PC-3 (cell line): ENCODE data around the gene CYP27C1. TPM values are rescaled to one million over a fixed set of nuclear protein-coding genes. Genes with fewer than 3 reads are reported as not detected.
A peak's percentile ranks its signal among the peaks of the same experiment; 100 is the strongest.

Experiments used
- ATAC-seq: fragments of 200-7000 bp; cut with Tn5 transposase; 2 replicates; pipeline ENCODE4 v1.9.1; 2020; ENCODE audit warnings: mild to moderate bottlenecking, moderate library complexity
- BruUV-seq: library from RNA; stranded (reverse); fragments of 400-500 nt; replicated peaks from 2 replicates; lab custom pipeline; 2021; lab: Mats Ljungman, UMichigan
- CTCF ChIA-PET: fragments of 300-600 bp; sonication (Branson Sonifier 250); formaldehyde crosslinking; loops from one replicate; lab custom pipeline; 2022; ENCODE audit warnings: antibody characterized with exemption; lab: Charles Lee
- POLR2A ChIA-PET: fragments of 300-600 bp; sonication (Branson Sonifier 250); formaldehyde crosslinking; loops from one replicate; lab custom pipeline; 2022; ENCODE audit warnings: antibody characterized with exemption; ENCODE audit not compliant: unreplicated experiment; lab: Charles Lee
- DNase-seq: peaks from one replicate; pipeline ENCODE4 v3.0.0-alpha.2; 2015
- H2AFZ ChIP-seq: fragments of 300-600 bp; sonication (generic); 2 replicates; pipeline ENCODE4 v1.6.0; 2016; ENCODE audit warnings: antibody characterized with exemption, low read length
- H3F3A ChIP-seq: fragments of 300-600 bp; sonication (generic); one replicate; pipeline ENCODE4 v1.6.0; 2017; ENCODE audit warnings: antibody characterized with exemption, low read length, control low read depth, mild to moderate bottlenecking; ENCODE audit not compliant: unreplicated experiment
- H3K27ac ChIP-seq: fragments of 300-600 bp; sonication (generic); 2 replicates; pipeline ENCODE4 v1.5.1; 2016; ENCODE audit warnings: mild to moderate bottlenecking, low read length
- H3K27me3 ChIP-seq: fragments of 300-600 bp; sonication (generic); 2 replicates; pipeline ENCODE4 v1.6.1; 2016; ENCODE audit warnings: low read length, mixed read lengths
- H3K36me3 ChIP-seq: fragments of 300-600 bp; sonication (generic); 2 replicates; pipeline ENCODE4 v1.6.1; 2016; ENCODE audit warnings: low read depth, mixed run types, low read length, mixed read lengths
- H3K4me1 ChIP-seq: fragments of 300-600 bp; sonication (generic); 2 replicates; pipeline ENCODE4 v1.5.1; 2016; ENCODE audit warnings: low read length; ENCODE audit not compliant: insufficient read depth
- H3K4me2 ChIP-seq: fragments of 300-600 bp; sonication (generic); 2 replicates; pipeline ENCODE4 v1.6.0; 2016; ENCODE audit warnings: low read length
- H3K4me3 ChIP-seq: fragments of 300-600 bp; sonication (generic); 2 replicates; pipeline ENCODE4 v1.5.1; 2016; ENCODE audit warnings: mild to moderate bottlenecking, low read length, mixed read lengths
- H3K79me2 ChIP-seq: fragments of 300-600 bp; sonication (generic); 2 replicates; pipeline ENCODE4 v1.6.1; 2017; ENCODE audit warnings: low read length, mixed read lengths
- H3K9ac ChIP-seq: fragments of 300-600 bp; sonication (generic); 2 replicates; pipeline ENCODE4 v1.6.0; 2016; ENCODE audit warnings: mild to moderate bottlenecking, low read length
- H3K9me2 ChIP-seq: fragments of 300-600 bp; sonication (generic); replicated peaks from 2 replicates; pipeline ENCODE4 v1.6.1; 2016; ENCODE audit warnings: mixed run types, low read length, mixed read lengths
- H3K9me3 ChIP-seq: fragments of 300-600 bp; sonication (generic); 2 replicates; pipeline ENCODE4 v1.6.1; 2016; ENCODE audit warnings: low read length, mixed read lengths
- H4K20me1 ChIP-seq: fragments of 300-600 bp; sonication (generic); 2 replicates; pipeline ENCODE4 v1.6.1; 2016; ENCODE audit warnings: low read length, mixed read lengths
- CTCF ChIP-seq: fragments of 300-600 bp; sonication (generic); conservative IDR thresholded peaks from 2 replicates; pipeline ENCODE4 v1.5.1; 2017; ENCODE audit warnings: antibody characterized with exemption, low read depth, mild to moderate bottlenecking, low read length
- EZH2 ChIP-seq: fragments of 300-600 bp; sonication (generic); IDR thresholded peaks from one replicate; pipeline ENCODE4 v1.6.1; 2017; ENCODE audit warnings: antibody characterized with exemption, mild to moderate bottlenecking, low read length; ENCODE audit not compliant: unreplicated experiment
- EZH2phosphoT487 ChIP-seq: fragments of 300-600 bp; sonication (generic); IDR thresholded peaks from 2 replicates; pipeline ENCODE4 v1.6.1; 2018; ENCODE audit warnings: mild to moderate bottlenecking, antibody characterized with exemption, low read length, borderline replicate concordance
- intact Hi-C: fragments of 100-400 bp; cut with micrococcal nuclease; formaldehyde crosslinking; loops from 2 replicates; pipeline ENCODE4 v1.9.0; 2023
- total RNA-seq: library from RNA; depleted of rRNA; stranded (reverse); fragments of >200 nt; gene quantifications from 2 replicates; pipeline ENCODE4 v1.2.3, GENCODE V29; 2014

The CYP27C1 gene
- total RNA-seq, 1 experiment from 2014 or later = 0.36 TPM

- Histone ChIP-seq H3F3A (no peaks in the 10 kb centered on the region), H3K27me3 (no peaks in the 10 kb centered on the region), H3K27ac (no peak overlapping the region), H3K9me2 (no peaks in the 10 kb centered on the region), H3K4me1 (peaks cover 7% of the 10 kb centered on the region), H4K20me1 (no peaks in the 10 kb centered on the region), H3K36me3 (no peaks in the 10 kb centered on the region), H3K9me3 (no peaks in the 10 kb centered on the region), H3K4me2 (no peak overlapping the region), H3K4me3 (no peak overlapping the region), H2AFZ (0 out of 2 replicates have a peak overlapping the region, but pooled peaks have one; percentile 5), H3K9ac (no peak overlapping the region), H3K79me2 (no peaks in the 10 kb centered on the region)
- ATAC-seq (no peak), DNase-seq (no peak)
- ChIA-PET CTCF (no interaction called here), POLR2A (no interaction called here)
- TF ChIP-seq EZH2 (no peak), EZH2phosphoT487 (no peak), CTCF (no peak)
- no TSS peak for BruUV-seq
- intact Hi-C loops = loop anchor here (1.0 kb wide), 1 partner anchor 110 kb away; no protein-coding TSS in a partner anchor
Observed at GRCh38 chr2:127174640-127175039, 45.5 kb downstream of the CYP27C1 start.

- Histone ChIP-seq H3K9ac (no peak overlapping the region), H3K9me3 (no peaks in the 10 kb centered on the region), H4K20me1 (no peaks in the 10 kb centered on the region), H3K4me2 (no peak overlapping the region), H3K27ac (no peak overlapping the region), H3K9me2 (no peaks in the 10 kb centered on the region), H3K4me3 (no peak overlapping the region), H3K27me3 (no peaks in the 10 kb centered on the region), H3K79me2 (no peaks in the 10 kb centered on the region), H3K4me1 (peaks cover 7% of the 10 kb centered on the region), H3F3A (no peaks in the 10 kb centered on the region), H2AFZ (no peak overlapping the region), H3K36me3 (no peaks in the 10 kb centered on the region)
- intact Hi-C loops = loop anchor here (1.0 kb wide), 1 partner anchor 110 kb away; no protein-coding TSS in a partner anchor
- POLR2A ChIA-PET = no interaction called here
- TF ChIP-seq EZH2 (no peak), CTCF (peak; percentile 42; the same call in 1 of the 2 replicates), EZH2phosphoT487 (no peak)
- ATAC-seq (peak; percentile 77), DNase-seq (peak; percentile 39)
- CTCF ChIA-PET = no interaction called here
- no TSS peak for BruUV-seq
Observed at GRCh38 chr2:127174136-127174535, 46.0 kb downstream of the CYP27C1 start.

GRCh38 chr2:127173057-127173456, 47.0 kb downstream of the CYP27C1 start:
- no peaks in the 10 kb centered on the region for H4K20me1 ChIP-seq
- H3K9ac ChIP-seq = no peak overlapping the region
- no peak overlapping the region for H3K4me2 ChIP-seq
- H2AFZ ChIP-seq = 0 out of 2 replicates have a peak overlapping the region, but pooled peaks have one; percentile 33
- intact Hi-C loops = no loop called here
- ChIA-PET CTCF (no interaction called here), POLR2A (no interaction called here)
- no peak for TF ChIP-seq EZH2
- no peak for TF ChIP-seq EZH2phosphoT487
- no peak for TF ChIP-seq CTCF
- H3K9me2 ChIP-seq = no peaks in the 10 kb centered on the region
- DNase-seq (peak; percentile 24), ATAC-seq (peak; percentile 31)
- H3F3A ChIP-seq = no peaks in the 10 kb centered on the region
- no TSS peak for BruUV-seq
- H3K9me3 ChIP-seq = no peaks in the 10 kb centered on the region
- H3K79me2 ChIP-seq = no peaks in the 10 kb centered on the region
- no peak overlapping the region for H3K4me3 ChIP-seq
- H3K27me3 ChIP-seq = no peaks in the 10 kb centered on the region
- H3K4me1 ChIP-seq = peaks cover 7% of the 10 kb centered on the region
- peak overlapping the region; percentile 16 for H3K27ac ChIP-seq
- H3K36me3 ChIP-seq = no peaks in the 10 kb centered on the region
